ENCODE results near the gene TDRKH.

GRCh38 chr1:151831605-151832004 lies 41.3 kb upstream of the TDRKH start, which contains the start of gene RORC:
- TF ChIP-seq EZH2 (IDR thresholded peaks at IDR 0.05; ENCODE audit: low read depth, unreplicated experiment) (no peak), CTCF (conservative IDR thresholded peaks at IDR 0.05; ENCODE audit: low read depth in 2 of 2) (no peak), JUNB (IDR thresholded peaks at IDR 0.05; ENCODE audit: unreplicated experiment) (no peak), EZH2phosphoT487 (IDR thresholded peaks at IDR 0.05; ENCODE audit: unreplicated experiment) (no peak), POLR2AphosphoS5 (IDR thresholded peaks at IDR 0.05; ENCODE audit: low read depth) (no peak), ETS1 (IDR thresholded peaks at IDR 0.05) (no peak)

Measured in GM23338 (cell line).